ENCODE measurements around the gene ITGA4.
"Not testable (repeated sequence)": the region's sequence is repeated elsewhere in the genome, so short reads cannot be mapped to it uniquely, and the experiment has no call there.

The ITGA4 gene

DNA sequence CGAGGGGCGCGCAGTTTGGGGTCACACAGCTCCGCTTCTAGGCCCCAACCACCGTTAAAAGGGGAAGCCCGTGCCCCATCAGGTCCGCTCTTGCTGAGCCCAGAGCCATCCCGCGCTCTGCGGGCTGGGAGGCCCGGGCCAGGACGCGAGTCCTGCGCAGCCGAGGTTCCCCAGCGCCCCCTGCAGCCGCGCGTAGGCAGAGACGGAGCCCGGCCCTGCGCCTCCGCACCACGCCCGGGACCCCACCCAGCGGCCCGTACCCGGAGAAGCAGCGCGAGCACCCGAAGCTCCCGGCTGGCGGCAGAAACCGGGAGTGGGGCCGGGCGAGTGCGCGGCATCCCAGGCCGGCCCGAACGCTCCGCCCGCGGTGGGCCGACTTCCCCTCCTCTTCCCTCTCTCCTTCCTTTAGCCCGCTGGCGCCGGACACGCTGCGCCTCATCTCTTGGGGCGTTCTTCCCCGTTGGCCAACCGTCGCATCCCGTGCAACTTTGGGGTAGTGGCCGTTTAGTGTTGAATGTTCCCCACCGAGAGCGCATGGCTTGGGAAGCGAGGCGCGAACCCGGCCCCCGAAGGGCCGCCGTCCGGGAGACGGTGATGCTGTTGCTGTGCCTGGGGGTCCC is at the start of gene ITGA4:
TSS of gene ITGA4 (plus strand) at position 266 of the 620 bp plus-strand sequence. CDS start at position 535, 269 bp downstream.
- intact Hi-C loops (cut with DNase I), result no loop called here

DNA sequence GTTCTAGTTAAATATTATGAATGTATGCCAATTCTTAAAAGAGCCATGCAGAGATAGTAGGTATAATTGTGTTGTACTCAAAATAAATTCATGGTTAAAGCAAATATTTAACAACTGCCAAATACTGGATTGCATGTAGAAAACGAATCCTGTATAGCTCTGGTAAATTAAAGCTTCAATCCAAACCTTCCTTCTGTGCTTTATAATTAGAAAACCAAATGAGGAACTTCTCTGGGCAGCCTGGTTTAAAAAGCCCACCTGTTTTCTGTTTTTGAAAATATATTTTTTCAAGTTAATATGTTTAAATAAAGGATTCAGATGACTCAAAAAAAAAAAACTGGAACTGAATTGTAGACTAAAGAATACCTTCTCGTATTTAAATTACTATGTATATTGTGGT is 48.3 kb upstream of the ITGA4 start:
- intact Hi-C loops (cut with DNase I), result no loop called here
- no peak for DNase-seq

More for the DNA sequence above, at the start of gene ITGA4:
- peak in 28 of 42 donors; percentile 4 to 59 (median 26) for DNase-seq

DNA sequence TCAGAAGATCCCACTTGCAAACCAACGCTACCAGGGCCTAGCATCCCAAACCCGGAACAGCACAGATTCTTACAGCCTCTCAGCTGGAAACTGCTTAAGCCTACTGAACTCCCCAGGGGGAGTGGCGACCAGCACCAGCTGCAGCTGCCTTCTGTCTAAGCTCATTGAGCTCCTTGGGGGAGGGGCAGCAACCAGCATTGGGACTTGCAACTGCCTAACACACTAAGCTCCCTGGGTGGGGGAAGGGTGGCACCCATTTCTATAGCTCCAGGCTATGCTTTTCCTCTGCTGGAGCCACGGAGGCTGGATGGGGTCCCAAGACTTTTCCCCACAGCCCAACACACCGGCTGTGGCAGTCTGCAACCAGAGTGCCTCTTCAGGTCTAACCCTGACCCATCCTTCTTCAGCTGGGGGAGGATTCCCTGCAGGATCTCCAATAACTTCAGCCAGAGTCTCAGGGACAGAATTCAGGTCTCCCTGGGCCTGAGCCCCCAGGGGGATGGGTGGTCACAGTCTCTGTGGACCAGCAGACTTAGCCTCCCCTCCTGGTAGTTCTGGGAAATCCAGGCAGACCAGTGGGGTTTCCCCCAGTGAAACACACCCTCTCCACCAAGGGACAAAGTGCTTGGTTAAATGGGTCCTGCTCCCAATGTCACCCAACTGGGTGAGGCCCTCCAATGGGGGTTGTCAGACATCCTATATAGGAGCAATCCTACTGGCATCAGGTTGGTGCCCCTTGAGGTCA is 45.9 kb upstream of the ITGA4 start:
- DNase-seq, result peak in 1 of 42 donors; percentile 21
- intact Hi-C loops (cut with DNase I), result no loop called here

DNA sequence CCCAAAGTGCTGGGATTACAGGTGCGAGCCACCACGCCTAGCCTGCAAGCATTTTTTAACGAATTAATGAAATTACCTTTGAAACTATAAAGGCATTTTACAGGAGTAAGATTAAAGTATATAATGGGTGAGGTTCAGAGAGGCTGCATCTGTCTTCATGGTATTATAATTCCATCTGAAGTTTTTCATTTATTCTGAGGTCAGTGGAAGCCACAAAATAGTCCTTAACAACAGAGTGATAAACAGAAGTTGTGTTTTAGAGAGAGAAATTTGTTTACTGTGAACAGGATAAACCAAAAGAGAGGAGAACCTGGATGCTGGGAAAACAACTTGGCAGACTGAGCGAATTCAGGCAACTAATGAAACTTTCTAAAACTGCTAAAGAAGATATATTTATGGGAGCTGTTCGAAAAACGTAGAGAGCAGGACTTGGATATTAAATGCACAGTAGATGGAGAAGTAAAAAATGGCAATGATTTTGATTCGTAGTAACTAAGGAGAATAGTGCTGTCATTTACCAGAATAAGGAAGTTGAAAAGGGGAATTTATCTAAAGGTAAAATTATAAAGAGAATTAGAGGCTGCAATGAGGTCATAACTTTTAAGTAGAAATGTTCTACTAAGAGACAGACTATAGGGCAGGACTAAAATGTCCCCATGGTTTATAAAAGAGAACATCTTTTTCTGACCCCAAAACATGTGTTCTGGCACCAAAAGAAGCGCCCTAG is 37.9 kb upstream of the ITGA4 start:
- intact Hi-C loops (cut with DNase I), result no loop called here

DNA sequence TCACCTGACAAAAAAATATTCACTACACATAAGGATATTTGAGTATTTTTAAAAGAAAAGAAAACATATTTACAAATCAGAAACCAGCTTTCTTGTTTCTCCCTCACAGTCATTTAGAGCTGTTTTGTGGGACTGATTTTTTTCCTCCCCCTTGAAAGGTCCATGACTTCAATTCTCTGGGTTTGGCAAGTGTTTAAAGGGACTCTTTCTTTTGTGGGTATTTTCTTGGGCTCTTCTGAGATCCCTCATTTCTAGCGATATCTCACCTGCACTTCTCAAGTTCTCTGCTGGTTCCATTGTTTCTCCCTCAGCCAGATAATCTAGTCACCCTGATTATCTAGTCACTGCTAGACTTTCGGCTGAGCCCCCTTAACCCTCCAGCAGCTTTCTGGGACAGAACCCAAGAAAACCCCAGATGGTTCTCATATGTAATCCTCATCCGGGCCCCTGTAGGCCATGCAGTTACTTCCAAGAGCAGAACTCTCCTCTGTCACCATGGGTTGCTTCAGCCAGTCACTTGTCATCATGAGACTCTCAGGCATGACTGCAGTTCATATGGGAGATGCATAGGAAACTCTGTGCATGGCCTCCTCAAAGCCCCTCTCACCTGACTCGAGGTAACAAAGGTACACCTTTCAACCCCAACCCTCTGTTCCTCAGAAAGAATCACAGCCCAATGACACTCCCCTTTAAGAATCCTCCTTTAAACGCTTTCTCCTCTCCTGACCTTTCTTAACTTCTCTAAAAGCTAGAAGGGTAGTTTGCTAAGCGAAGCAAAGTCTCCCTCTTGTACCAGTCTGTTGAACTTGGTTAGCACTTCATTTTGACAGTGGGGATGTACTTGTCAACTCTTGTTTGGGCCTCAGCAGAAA is 36.7 kb upstream of the ITGA4 start:
- DNase-seq, result no peak
- intact Hi-C loops (cut with DNase I), result no loop called here

More for the DNA sequence above, 37.9 kb upstream of the ITGA4 start:
- no peak for DNase-seq

DNA sequence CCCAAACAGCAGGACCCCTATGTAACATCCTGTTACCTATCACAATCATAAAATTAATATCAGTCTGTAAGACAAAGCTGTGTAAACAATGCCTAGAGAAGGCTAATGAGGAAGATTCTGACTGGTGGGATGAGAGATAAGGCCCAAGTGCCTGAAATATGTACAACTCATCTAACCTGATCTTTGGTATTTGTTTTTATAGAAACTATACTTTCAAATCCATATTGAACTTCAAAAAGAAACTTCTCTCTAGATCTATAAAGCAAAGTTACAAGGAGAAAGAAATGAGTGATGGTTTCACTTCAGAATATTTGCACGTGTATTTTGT is 36.1 kb upstream of the ITGA4 start:
- intact Hi-C loops (cut with DNase I), result no loop called here
- DNase-seq, result no peak

DNA sequence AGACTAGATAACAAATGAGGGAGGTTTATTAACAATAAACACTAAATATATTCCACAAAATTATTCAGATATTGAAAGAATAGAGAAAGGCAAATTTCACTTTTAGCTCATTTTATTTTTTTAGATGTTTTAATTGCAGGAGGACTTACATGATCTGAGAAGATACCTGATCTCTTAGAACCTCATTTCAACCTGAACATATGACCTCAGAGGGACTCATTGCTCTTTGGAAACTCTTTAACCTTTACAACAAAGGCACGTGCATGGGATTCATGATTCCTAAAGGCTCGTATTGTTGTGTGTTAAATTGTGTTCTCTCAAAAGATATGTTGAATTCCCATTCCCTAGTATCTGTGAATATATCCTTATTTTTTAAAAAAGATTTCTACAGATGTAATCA is 35.7 kb upstream of the ITGA4 start:
- no peak for DNase-seq
- intact Hi-C loops (cut with DNase I), result no loop called here

DNA sequence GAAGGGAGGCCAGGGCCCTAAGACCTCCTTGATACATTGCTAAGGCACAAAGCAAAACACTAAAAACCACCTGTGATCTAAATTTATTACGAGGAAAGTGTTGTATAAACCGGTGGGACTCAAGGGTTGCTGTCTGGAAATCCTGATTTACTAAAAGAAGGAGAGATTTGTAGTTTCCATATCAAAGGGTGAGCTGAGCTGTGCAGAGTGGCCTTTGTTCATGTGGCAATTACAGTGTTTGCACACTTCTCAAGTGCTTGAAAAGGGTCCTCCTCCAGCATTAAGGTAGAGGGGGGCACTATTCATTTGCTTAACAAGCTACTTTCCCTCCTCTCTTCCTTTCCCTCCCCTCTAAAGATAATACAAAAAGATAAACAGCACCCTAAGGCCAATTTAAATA is 30.5 kb upstream of the ITGA4 start:
- intact Hi-C loops (cut with DNase I), result no loop called here
- no peak for DNase-seq

DNA sequence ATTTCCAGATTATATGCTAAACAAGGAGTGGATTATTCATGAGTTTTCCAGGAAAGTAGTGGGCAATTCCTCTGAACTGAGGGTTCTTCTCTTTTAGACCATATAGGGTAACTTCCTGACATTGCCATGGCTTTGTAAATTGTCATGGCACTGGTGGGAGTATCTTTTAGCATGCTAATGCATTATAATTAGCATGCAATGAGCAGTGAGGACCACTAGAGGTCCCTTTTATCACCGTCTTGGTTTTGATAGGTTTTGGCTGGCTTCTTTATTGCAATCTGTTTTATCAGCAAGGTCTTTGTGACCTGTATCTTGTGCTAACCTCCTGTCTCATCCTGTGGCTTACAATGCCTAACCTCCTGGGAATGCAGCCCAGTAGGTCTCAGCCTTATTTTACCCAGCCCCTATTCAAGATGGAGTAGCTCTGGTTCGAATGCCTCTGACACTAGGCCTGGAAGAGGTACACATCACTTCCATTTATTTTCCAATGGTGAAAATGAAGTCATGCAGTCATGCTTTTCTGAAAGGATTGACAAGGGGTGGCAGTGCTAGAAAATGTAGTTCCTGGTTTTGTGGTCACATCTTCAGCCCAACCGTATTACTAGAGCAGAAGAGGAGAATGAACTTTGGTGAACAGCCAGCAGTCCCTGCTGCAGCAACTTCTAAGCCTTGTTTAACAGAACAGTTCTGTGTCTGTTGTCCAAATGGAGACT is 26.6 kb upstream of the ITGA4 start:
- intact Hi-C loops (cut with DNase I), result no loop called here
- no peak for DNase-seq

DNA sequence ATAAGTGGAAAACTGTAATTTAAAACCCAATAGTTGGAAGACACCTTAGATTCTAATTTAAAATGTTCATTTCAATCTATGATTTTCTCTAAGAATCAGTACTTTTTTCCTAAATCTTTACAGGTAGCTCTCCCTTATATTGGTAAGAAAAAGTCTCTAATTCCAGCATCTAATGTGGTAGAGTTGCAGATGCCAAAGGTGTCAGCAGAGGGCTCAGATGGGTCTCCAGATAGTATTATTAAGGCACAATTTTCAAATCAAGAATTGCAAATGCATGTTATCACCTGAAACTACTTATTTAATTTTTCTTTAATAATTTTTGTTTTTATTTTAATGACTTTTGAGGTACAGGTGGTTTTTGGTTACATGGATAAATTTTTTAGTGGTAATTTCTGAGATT is 25.5 kb upstream of the ITGA4 start:
- DNase-seq, result no peak
- intact Hi-C loops (cut with DNase I), result no loop called here

DNA sequence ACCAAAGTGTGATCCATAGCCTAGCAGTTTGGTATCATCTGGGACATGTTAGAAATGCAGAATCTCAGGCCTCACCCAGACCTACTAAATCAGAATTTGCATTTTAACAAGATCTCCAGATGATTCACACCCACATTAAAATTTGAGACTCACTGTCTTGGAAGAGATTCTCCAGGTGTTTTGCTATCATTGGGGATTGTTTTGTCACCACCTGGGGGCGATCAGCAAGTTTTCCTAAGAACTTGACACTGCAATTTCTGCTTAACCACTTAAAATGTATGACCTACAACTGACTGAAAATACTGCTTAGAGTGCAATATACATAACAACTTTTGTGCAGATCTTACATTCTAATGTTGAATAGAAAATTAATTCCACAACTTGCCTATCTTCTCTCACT is 18.9 kb upstream of the ITGA4 start:
- DNase-seq, result no peak
- intact Hi-C loops (cut with DNase I), result no loop called here

DNA sequence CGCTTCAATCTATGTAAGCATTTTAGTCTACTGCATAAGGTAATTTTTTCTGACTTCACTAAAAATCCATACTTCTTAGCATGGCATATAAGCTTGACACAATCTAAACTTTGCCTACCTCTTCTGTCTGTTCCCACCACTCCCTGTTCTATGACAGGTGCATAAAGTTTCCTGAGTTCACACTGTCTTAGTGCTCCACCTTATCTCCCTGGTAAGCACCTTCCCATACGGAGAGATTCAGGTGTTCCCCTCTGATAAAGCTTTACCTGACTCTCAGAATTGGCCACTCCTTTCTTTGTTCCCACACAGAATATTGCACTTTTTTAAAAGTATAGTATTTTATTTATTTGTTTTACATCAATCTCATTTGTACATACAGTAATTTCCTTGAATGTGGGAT is 16.8 kb upstream of the ITGA4 start:
- DNase-seq, result no peak
- intact Hi-C loops (cut with DNase I), result no loop called here

DNA sequence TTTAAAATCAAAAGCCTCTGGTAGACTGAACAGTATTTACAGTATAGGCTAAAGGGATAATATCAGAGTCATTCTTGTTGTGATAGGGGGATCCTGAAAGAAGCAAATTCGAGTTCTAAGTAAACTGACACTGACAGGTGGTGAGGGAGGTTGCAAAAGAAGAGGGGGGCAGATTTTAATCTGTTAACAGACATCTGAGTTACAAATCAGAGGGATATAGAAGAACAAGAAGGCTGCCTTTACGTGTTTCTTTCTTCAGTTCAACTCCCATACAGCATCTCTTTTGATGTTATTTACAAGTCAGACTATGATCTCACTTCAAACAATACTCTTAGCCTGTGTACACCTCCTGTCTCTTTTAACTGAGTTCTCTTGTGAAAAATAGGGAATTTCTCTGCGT is 16.3 kb upstream of the ITGA4 start:
- intact Hi-C loops (cut with DNase I), result no loop called here
- no peak for DNase-seq

DNA sequence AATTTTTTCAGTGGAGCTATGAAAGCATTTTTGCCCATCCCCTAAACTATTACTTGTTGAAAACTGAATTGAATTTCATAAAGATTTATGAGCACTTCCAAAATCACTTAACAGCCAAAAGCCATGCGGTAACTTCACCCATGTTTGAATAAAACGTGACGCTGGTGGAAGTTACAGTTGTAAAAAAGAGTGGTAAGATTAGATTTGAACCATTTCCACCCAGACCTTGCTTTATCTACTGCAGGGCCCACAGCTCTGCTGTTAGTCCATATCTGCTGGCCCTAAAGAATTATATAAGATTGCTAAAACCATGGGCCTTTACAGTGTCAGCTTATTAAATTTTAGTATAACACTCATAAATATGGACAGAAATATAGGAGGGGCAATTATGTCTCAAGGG is 15.5 kb upstream of the ITGA4 start:
- intact Hi-C loops (cut with DNase I), result no loop called here
- no peak for DNase-seq

DNA sequence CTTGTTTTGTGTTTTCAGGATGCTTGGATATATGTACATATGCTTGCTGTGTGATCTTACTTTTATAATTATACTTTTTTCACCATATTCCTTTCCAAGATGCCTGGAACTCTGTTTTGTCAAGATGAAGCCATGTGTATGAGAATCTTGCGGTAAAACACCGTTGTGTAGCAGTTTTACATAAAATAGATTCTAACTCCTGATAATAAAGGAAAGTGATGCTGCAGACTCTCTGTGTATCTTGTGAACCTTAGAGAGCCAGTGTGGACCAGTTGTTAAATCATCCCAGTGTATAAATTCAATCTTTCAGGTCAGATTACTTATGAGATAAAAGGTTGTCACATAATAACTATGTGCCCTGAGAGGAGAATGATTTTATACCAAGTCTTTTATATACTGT is 12.5 kb upstream of the ITGA4 start:
- DNase-seq, result no peak
- intact Hi-C loops (cut with DNase I), result no loop called here

DNA sequence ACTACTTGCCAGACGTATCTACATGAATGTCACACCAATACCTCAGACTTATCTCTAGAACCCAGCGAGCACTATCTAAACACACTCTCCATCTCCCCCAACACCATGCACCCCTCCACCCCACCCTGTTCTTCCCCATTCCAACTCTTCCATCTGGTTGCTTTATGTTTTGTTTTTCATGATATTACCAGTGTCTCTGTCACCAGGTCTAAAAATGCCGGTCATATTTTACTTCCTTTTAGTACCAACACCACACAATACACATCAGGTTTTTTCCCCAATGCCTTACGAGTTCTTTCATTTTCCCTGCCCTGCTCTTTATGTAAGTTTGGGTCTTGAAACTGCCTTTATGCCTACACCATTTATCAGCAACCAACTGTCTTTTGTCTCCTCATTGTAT is 10.2 kb upstream of the ITGA4 start:
- intact Hi-C loops (cut with DNase I), result no loop called here
- no peak for DNase-seq

DNA sequence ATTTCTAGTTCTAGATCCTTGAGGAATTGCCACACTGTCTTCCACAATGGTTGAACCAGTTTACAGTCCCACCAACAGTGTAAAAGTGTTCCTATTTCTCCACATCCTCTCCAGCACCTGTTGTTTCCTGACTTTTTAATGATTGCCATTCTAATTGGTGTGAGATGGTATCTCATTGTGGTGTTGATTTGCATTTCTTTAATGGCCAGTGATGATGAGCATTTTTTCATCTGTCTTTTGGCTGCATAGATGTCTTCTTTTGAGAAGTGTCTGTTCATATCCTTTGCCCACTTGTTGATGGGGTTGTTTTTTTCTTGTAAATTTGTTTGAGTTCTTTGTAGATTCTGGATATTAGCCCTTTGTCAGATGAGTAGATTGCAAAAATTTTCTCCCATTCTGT is 7.9 kb upstream of the ITGA4 start:
- intact Hi-C loops (cut with DNase I); DNase-seq: not testable (repeated sequence)

DNA sequence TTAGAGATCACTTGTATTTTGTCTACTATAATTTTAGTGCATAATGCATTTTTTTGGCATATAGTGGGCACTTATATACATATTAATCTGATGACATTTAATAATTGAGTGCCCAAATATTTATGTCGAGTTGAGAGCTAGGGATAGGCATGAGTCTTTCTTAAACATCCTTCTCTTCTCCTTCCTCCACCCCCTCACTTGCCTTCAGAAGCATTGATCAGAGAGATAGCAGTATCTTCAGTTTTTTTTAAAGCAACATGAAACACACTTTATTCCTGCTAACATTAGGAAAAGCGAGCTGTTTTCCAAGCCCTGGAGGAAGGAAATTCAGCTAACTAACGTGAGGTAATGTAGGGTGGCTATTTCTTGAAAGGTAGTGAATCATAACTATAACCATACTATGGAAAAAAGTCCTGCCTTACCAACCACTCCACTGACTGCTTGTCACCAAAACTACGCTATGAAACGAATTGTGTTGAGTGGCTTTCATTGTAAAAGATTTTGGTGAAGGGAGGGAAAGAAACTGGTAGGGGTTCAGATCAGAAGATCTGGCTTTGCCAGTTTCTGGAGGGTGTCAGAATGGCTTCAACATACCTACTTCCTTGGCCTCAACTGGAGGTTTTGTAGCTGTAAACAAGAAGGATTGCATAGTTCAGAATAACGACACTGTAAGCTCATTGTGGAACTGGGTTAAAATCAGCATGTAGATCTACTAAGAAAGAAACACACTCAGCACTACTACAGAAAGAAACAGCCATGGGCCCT is 2.3 kb upstream of the ITGA4 start:
- DNase-seq, result no peak
- intact Hi-C loops (cut with DNase I), result no loop called here

Data from head of caudate nucleus (tissue), 42 donors.